Left lung (tissue), 10 donors: ENCODE measurements around the gene ZFP36. TPM values are rescaled to one million over a fixed set of nuclear protein-coding genes. Genes with fewer than 3 reads are reported as not detected.

ENCODE experiments used
- ATAC-seq: fragments of 200-7000 bp; cut with Tn5 transposase; one replicate; pipeline ENCODE4 v1.9.1; 2020; ENCODE audit warnings: moderate library complexity
- DNase-seq, 4 donors: peaks; one replicate each; pipeline ENCODE4 v3.0.0-alpha.2; 2013 to 2020
- H3K27ac ChIP-seq, 2 donors: fragments of 200-600 bp; sonication (generic) in 1 of 2; one replicate each; pipeline versions ENCODE4 v1.5.0 to v1.8.0; 2020 to 2021
- H3K27me3 ChIP-seq, 2 donors: fragments of 200-600 bp; sonication (generic) in 1 of 2; one replicate each; pipeline versions ENCODE4 v1.5.0 to v1.8.0; 2020 to 2021
- H3K36me3 ChIP-seq, 2 donors: fragments of 200-600 bp; sonication (generic) in 1 of 2; one replicate each; pipeline versions ENCODE4 v1.5.0 to v1.8.0; 2020 to 2021
- H3K4me1 ChIP-seq, 2 donors: fragments of 200-600 bp; one replicate each; pipeline ENCODE4 v1.8.0; 2021
- H3K4me3 ChIP-seq, 2 donors: fragments of 200-600 bp; sonication (generic) in 1 of 2; one replicate each; pipeline versions ENCODE4 v1.5.0 to v1.8.0; 2020 to 2021; ENCODE audit warnings: mild to moderate bottlenecking in 1 of 2
- H3K9me3 ChIP-seq, 2 donors: fragments of 200-600 bp; sonication (generic) in 1 of 2; one replicate each; pipeline versions ENCODE4 v1.5.0 to v1.8.0; 2020 to 2021
- CTCF ChIP-seq, 2 donors: fragments of 200-600 bp; sonication (generic) in 1 of 2; IDR thresholded peaks; one replicate each; pipeline versions ENCODE4 v1.5.0 to v1.8.0; 2021; ENCODE audit warnings: antibody characterized with exemption in 2 of 2
- intact Hi-C, 2 donors: fragments of 100-400 bp; cut with DNase I; formaldehyde crosslinking; loops; one replicate each; pipeline versions ENCODE4 v1.11.2 to v1.14.2; 2022
- polyA plus RNA-seq, 6 donors: library from polyadenylated mRNA; unstranded; fragments of 120-200 nt; gene quantifications; one replicate each; pipeline ENCODE4 v1.2.1, GENCODE V29; 2013; ENCODE audit not compliant: insufficient read length in 6 of 6
- total RNA-seq, 2 donors: library from RNA; stranded (reverse); fragmentation: NEBNext Ultra II Directional; extraction: Animal tissue kit (Norgen Biotek cat#: 25700); gene quantifications; one replicate each; pipeline ENCODE4 v1.2.1, GENCODE V29; 2021
- donor health status: DM: no; HTN: yes; CAD: no.
- donor health status: DM: no; HTN: no; CAD: no.

The ZFP36 gene
- total and polyA plus RNA-seq, 8 donors, result 25.4 to 295 (median 101) TPM

DNA sequence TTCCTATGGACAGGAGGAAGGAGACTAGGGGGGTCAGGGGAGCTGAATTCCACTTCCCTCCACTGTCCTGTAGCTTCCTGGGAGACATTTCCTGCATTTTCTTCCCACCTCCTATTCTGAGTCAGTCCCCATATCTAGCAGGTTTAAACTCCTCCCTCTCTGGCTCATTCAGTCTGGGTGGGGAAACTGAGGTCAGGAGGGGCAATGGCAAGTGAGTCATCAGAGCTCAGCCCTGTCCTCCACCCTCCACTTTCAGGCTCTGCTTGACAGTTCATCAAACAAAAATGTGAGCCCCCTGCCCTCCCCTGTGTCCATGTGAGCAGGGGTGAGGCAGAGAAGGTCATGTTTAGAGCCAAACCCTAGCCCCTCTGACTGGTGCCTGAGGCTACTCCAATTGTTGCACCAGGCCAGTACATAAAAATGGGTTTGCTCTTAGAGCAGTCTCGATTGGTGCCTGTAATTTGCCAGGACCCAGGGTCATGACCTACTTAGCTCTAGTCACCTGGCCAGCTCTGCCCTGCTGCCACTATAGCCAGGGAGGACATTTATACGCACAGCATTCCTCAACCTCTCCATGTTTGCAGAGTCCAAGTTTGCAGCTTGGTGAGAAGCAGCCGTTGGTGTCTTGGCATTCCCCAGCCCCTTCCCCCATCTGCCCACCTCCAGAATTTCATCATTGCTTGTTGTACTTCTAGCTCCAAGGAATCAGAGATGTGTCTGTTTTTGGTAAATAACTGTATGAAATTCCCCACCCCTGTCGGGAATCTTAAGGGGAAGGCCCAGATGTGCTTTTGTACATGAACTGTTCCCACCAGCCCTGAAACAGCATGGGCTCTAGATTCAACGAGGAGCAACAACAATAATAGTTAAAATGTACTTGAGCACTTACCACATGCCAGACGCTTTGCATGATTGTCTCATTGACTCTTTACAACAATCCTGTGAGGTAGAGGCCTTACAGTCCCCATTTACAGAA, 43.7 kb upstream of the ZFP36 start:
- Histone ChIP-seq H3K36me3 (peaks cover 0 to 98% of the 10 kb centered on the region in 2 donors), H3K27me3 (no peaks in the 10 kb centered on the region), H3K4me1 (peaks cover 8 to 9% of the 10 kb centered on the region in 2 donors), H3K4me3 (no peak overlapping the region), H3K9me3 (no peaks in the 10 kb centered on the region), H3K27ac (peak overlapping the region in 1 of 2 donors; percentile 18)
- intact Hi-C loops, result no loop called here
- no peak for DNase-seq
- ATAC-seq, result peak; percentile 73
- no peak for TF ChIP-seq CTCF (IDR thresholded peaks at IDR 0.05)

GRCh38 chr19:39363901-39364457, 42.7 kb upstream of the ZFP36 start:
- no peaks in the 10 kb centered on the region for H3K27me3 ChIP-seq
- ATAC-seq, result peak; percentile 29
- DNase-seq, result no peak
- peak overlapping the region in 1 of 2 donors; percentile 26 for H3K27ac ChIP-seq
- no peak overlapping the region for H3K4me3 ChIP-seq
- intact Hi-C loops, result no loop called here
- no peaks in the 10 kb centered on the region for H3K9me3 ChIP-seq
- peaks cover 8 to 9% of the 10 kb centered on the region in 2 donors for H3K4me1 ChIP-seq
- TF ChIP-seq CTCF (IDR thresholded peaks at IDR 0.05), result no peak
- H3K36me3 ChIP-seq, result peaks cover 0 to 98% of the 10 kb centered on the region in 2 donors

DNA sequence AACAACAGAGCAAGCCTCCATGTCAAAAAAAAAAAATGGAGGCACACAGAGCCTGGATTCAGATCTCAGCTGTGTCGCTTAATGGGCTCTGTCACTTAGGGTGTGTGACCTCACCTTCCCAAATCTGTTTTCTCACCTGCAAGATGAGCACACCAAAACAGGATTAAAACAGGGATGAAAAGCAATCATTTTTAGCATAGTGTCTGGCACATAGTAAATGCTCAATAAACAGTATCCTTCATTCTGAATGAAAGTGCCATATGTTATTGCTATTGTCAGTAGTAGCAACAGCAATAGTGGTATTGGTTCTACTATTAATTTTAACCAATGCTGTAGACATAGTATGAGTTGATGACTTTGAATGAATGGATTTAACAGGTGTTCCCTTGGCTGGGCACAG, 41.1 kb upstream of the ZFP36 start:
- peaks cover 0 to 98% of the 10 kb centered on the region in 2 donors for H3K36me3 ChIP-seq
- no peak overlapping the region for H3K4me3 ChIP-seq
- no peak for ATAC-seq
- H3K4me1 ChIP-seq, result peaks cover 8 to 9% of the 10 kb centered on the region in 2 donors
- H3K9me3 ChIP-seq, result no peaks in the 10 kb centered on the region
- no peak overlapping the region for H3K27ac ChIP-seq
- intact Hi-C loops, result no loop called here
- no peaks in the 10 kb centered on the region for H3K27me3 ChIP-seq
- TF ChIP-seq CTCF (IDR thresholded peaks at IDR 0.05), result no peak
- no peak for DNase-seq

- Histone ChIP-seq H3K36me3 (peaks cover 0 to 97% of the 10 kb centered on the region in 2 donors), H3K27ac (no peak overlapping the region), H3K4me3 (no peak overlapping the region), H3K9me3 (no peaks in the 10 kb centered on the region), H3K27me3 (no peaks in the 10 kb centered on the region), H3K4me1 (peaks cover 13 to 18% of the 10 kb centered on the region in 2 donors)
- DNase-seq, result no peak
- no peak for ATAC-seq
- TF ChIP-seq CTCF (IDR thresholded peaks at IDR 0.05), result no peak
- intact Hi-C loops, result no loop called here
Measured at GRCh38 chr19:39369200-39369599, 37.4 kb upstream of the ZFP36 start.

DNA sequence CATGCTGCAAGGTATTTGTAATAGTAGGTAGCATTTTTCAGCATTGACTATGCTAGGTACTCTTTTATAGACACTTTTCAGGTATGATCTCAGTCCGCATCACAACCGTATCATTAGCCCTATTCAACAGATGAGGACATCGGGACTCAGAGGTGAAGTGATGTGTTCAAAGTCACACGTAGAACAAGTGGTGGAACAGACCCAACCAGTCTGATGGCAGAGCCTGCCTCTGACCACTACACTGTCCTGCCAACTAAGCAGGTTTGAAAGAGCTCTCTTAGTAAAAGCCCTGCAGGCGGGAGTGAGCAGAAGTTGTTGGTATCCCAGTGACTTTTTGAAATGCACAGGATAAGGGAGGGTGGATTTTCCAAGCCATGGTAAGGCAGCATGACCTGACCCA, 35.9 kb upstream of the ZFP36 start:
- intact Hi-C loops, result no loop called here
- H3K27ac ChIP-seq, result no peak overlapping the region
- H3K27me3 ChIP-seq, result no peaks in the 10 kb centered on the region
- H3K36me3 ChIP-seq, result peaks cover 0 to 97% of the 10 kb centered on the region in 2 donors
- H3K4me1 ChIP-seq, result peaks cover 13 to 18% of the 10 kb centered on the region in 2 donors
- DNase-seq (no peak), ATAC-seq (no peak)
- TF ChIP-seq CTCF (IDR thresholded peaks at IDR 0.05), result no peak
- no peaks in the 10 kb centered on the region for H3K9me3 ChIP-seq
- H3K4me3 ChIP-seq, result no peak overlapping the region
